ENCODE measurements around the gene RGN.
"Not testable (repeated sequence)": the region's sequence is repeated elsewhere in the genome, so short reads cannot be mapped to it uniquely, and the experiment has no call there.

RGN gene

DNA sequence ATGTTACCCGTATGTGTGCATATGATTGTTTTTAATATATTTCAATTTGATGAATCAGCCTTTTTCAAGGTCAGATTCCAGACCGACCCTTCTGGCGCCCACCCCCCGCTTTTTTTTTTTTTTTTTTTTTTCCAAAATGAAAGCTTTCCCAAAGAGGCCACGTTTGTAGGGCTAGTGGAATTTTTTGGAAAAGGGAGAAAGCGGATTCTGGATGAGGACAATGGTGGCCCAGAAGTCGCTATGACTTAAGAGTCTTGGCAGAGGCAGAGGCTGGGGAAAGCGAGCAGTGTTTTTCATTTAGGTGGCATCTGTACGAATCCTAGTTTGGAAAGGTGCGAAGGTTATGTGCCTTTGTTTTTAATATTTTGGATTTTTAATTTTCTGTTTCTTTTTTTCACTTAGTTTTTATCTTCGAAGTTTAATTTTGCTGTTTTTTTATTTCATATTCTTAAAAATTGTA is 51.7 kb downstream of the RGN start:
- no peak for TF ChIP-seq POLR2AphosphoS5 (IDR thresholded peaks at IDR 0.05; ENCODE audit: low read depth, low read length)
- no peak for TF ChIP-seq POLR2A (IDR thresholded peaks at IDR 0.05; ENCODE audit: low read depth, low read length)
- FAIRE-seq (no peak), DNase-seq (ENCODE audit: insufficient read length) (no peak)

DNA sequence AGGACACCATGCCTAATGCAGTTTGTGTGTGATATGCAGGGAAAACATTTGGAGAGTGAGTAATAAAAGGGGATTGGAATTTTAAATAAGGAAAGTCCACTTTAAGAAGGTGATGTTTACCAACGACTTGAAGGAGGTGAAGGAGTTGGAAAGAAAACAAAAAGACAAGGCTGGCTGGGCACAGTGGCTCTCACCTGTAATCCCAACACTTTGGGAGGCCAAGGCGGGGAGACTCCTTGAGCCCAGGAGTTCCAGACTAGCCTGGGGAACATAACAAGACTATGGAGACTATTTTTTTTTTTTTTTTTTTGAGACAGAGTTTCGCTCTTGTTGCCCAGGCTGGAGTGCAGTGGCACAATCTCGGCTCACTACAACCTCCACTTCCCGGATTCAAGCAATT is 55.2 kb downstream of the RGN start:
- no peak for FAIRE-seq
- DNase-seq (ENCODE audit: insufficient read length) = no peak
- TF ChIP-seq TAF1 (IDR thresholded peaks at IDR 0.05; ENCODE audit: borderline replicate concordance, low read depth, low read length) = no peak
- TF ChIP-seq POLR2AphosphoS5 (IDR thresholded peaks at IDR 0.05; ENCODE audit: low read depth, low read length) = no peak
- no peak for TF ChIP-seq POLR2A (IDR thresholded peaks at IDR 0.05; ENCODE audit: low read depth, low read length)

DNA sequence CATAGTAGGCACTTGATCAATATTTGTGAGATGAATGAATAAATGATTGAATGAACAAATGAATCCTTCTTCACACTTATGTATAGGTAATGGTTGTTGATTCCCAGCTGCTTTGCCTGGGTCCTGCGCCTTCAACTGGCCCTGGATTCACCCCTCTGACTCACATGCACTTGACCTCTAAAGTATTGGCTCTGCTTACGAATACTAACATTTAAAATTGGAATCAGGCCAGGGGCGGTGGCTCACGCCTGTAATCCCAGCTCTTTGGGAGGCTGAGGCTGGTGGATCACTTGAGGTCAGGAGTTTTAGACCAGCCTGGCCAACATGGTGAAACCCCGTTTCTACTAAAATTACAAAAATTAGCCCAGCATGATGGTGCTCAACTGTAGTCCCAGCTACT is 57.4 kb downstream of the RGN start:
- not testable (repeated sequence) for FAIRE-seq; DNase-seq (ENCODE audit: insufficient read length)

DNA sequence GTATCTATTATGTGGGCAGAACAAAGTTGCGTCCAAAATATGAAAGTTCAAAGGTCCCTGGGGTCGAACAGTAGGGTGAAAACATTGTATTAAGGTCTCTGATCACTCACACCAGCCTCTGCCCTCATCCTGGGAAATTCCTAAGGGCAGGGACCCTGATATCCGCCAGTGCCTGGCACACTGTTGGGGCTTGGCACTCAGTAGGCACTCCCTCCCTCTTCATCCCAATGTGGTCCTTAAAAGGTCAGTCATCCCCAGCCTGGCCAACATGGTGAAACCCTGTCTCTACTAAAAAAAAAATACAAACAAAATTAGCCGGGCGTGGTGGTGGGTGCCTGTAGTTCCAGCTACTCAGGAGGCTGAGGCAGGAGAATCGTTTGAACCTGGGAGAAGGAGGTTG is 59.9 kb downstream of the RGN start:
- FAIRE-seq = no peak
- TF ChIP-seq POLR2A (IDR thresholded peaks at IDR 0.05; ENCODE audit: low read depth, low read length) (no peak), POLR2AphosphoS5 (IDR thresholded peaks at IDR 0.05; ENCODE audit: low read depth, low read length) (no peak), TAF1 (IDR thresholded peaks at IDR 0.05; ENCODE audit: borderline replicate concordance, low read depth, low read length) (no peak)
- DNase-seq (ENCODE audit: insufficient read length) = no peak

Measured in GM12892 (cell line).